ENCODE measurements around the gene SMAD7. TPM values are rescaled to one million over a fixed set of nuclear protein-coding genes. Genes with fewer than 3 reads are reported as not detected.

SMAD7 gene
- total RNA-seq, 1 donor from 2014 or later: 14.7 TPM

- no peak for FAIRE-seq
- DNase-seq (ENCODE audit: low spot score in 2 of 2): no peak
Observed at GRCh38 chr18:48933578-48934414, 17.0 kb downstream of the SMAD7 start.

GRCh38 chr18:48932822-48933510 lies 17.8 kb downstream of the SMAD7 start:
- FAIRE-seq (no peak), DNase-seq (ENCODE audit: low spot score in 2 of 2) (no peak)

- DNase-seq (ENCODE audit: low spot score in 2 of 2): no peak
- no peak for FAIRE-seq
Observed at GRCh38 chr18:48932462-48932818, 18.3 kb downstream of the SMAD7 start.

GRCh38 chr18:48931680-48932461 lies 18.9 kb downstream of the SMAD7 start:
- FAIRE-seq (no peak), DNase-seq (ENCODE audit: low spot score in 2 of 2) (no peak)

- DNase-seq (ENCODE audit: low spot score in 2 of 2) (no peak), FAIRE-seq (no peak)
Observed at GRCh38 chr18:48930926-48931325, 19.8 kb downstream of the SMAD7 start.

- DNase-seq (ENCODE audit: low spot score in 2 of 2): no peak
- FAIRE-seq: no peak
Observed at GRCh38 chr18:48929941-48930713, 20.6 kb downstream of the SMAD7 start.

GRCh38 chr18:48929212-48929612 lies 21.6 kb downstream of the SMAD7 start:
- DNase-seq (ENCODE audit: low spot score in 2 of 2): no peak
- no peak for FAIRE-seq

GRCh38 chr18:48928787-48929186 lies 22.0 kb downstream of the SMAD7 start:
- DNase-seq (ENCODE audit: low spot score in 2 of 2) (no peak), FAIRE-seq (no peak)

GRCh38 chr18:48927286-48928080 lies 23.3 kb downstream of the SMAD7 start:
- no peak for FAIRE-seq
- no peak for DNase-seq (ENCODE audit: low spot score in 2 of 2)

GRCh38 chr18:48926420-48926857 lies 24.3 kb downstream of the SMAD7 start:
- FAIRE-seq (no peak), DNase-seq (ENCODE audit: low spot score in 2 of 2) (no peak)

- DNase-seq (ENCODE audit: low spot score in 2 of 2) (no peak), FAIRE-seq (no peak)
Observed at GRCh38 chr18:48925491-48925780, 25.3 kb downstream of the SMAD7 start.

- DNase-seq (ENCODE audit: low spot score in 2 of 2) (no peak), FAIRE-seq (no peak)
Observed at GRCh38 chr18:48924630-48925490, 25.9 kb downstream of the SMAD7 start.

GRCh38 chr18:48923746-48924629 lies 26.8 kb downstream of the SMAD7 start:
- DNase-seq (ENCODE audit: low spot score in 2 of 2): no peak
- FAIRE-seq: no peak

- FAIRE-seq (no peak), DNase-seq (ENCODE audit: low spot score in 2 of 2) (no peak)
Observed at GRCh38 chr18:48922801-48923730, 27.7 kb downstream of the SMAD7 start.

GRCh38 chr18:48922226-48922800 lies 28.5 kb downstream of the SMAD7 start:
- DNase-seq (ENCODE audit: low spot score in 2 of 2) (no peak), FAIRE-seq (no peak)

Measured in frontal cortex (tissue), 4 donors.